HG03558 (cell line): ENCODE results near the gene TPR.

Experiments used
- ATAC-seq: cut with Tn5 transposase; IDR thresholded peaks from one replicate; pipeline ENCODE4 v1.9.1; 2021; ENCODE audit warnings: moderate number of reproducible peaks; ENCODE audit not compliant: unreplicated experiment; ENCODE audit errors: extremely low read depth

The TPR gene

GRCh38 chr1:186330758-186331157 lies 44.3 kb downstream of the TPR start:
- no peak for ATAC-seq

GRCh38 chr1:186327331-186327730 lies 47.7 kb downstream of the TPR start:
- ATAC-seq: no peak

DNA sequence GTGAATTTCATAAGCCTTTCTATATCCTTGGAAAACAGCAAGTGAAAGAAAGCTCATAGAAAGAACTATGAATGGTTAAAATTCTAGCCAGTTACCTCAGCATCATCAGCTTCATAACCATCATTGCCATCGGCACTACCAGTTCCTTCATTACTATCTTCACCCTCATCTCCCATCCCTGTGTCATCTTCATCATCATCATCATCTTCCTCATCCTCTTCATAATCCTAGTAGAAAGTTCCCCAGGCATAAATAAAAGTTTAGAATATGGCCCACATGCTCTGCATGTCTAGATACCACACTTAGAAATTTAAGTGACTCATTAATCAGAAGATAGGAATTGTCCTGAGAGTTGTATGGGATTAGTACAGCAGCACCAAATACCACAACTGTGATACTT lies 49.0 kb downstream of the TPR start:
- ATAC-seq: no peak

DNA sequence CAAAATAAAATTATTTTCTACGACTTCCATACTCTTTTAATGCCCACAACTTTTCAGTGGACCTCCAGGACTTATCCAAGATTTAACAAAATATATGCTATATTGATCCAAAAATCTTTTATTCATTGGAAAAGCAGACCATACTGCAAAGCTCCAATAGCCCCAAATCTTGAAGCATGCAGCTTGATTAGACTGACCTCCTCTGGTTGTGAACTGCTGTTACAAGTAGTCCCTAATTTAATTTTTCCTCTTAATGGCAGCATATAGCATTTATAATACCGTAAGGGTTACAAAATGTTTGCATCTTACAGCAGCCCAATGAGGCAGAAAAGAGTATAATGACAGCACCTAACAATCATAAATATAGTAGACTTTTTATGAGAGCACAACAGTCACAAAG lies 49.8 kb downstream of the TPR start:
- ATAC-seq: no peak

DNA sequence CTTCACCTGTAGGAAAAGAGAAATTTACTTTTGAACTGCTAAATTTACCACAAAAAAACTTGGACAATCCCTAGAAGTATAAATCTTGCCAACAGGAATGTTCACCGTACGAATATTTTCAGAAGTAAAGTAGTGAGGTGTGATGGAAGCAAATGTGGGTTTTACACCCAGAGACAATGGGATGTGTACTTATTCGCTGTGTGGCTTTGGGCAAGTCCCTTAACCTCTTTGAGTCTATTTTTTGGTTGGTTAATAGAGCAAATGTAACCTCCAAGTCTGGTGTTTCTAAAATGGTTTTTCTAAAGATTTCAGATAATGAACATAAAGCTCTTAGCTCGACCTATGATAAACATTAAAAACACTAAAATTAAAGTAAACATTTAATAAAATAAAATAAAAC lies 51.2 kb downstream of the TPR start:
- no peak for ATAC-seq

DNA sequence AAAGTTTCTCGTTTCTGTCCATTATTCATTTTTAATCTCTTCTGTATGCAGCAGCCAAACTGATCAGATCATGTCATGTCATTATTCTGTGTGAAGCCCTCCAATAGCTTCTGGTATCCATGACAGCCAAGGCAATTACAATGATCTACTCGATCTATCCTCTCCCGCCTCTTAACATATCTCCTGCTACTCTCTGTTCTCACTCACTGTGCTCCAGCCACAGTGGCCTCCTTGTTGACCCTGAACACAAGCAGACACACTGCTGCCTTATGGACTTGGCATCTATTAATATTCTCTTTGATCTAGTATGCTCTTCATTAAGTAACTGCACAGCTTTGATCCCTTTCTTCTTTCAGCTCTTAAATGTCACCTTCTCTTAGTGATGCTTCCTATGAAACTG lies 59.5 kb downstream of the TPR start:
- ATAC-seq: no peak

GRCh38 chr1:186311375-186312051 lies 63.5 kb downstream of the TPR start:
- ATAC-seq: no peak

DNA sequence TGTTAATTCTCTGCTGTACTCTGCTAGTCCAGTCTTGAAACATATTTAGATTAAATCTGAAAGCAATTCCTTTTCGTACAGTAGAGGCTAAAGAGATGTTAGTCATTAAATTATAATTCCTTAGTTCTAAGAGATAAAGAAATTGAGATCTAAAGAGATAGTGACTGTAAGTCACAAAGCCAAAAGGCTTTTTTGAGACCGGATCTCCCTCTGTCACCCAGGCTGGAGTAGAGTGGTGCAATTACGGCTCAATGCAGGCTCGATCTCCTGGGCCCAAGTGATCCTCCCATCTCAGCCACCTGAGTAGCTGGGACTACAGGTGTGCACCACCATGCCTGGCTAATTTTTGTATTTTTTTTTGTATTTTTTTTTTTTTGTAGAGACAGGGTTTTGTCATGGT lies 64.7 kb downstream of the TPR start:
- ATAC-seq: no peak

- ATAC-seq: no peak
Observed at GRCh38 chr1:186308264-186309060, 66.6 kb downstream of the TPR start.

- no peak for ATAC-seq
Observed at GRCh38 chr1:186307445-186307844, 67.6 kb downstream of the TPR start.

GRCh38 chr1:186306533-186306932 lies 68.5 kb downstream of the TPR start:
- ATAC-seq: no peak

DNA sequence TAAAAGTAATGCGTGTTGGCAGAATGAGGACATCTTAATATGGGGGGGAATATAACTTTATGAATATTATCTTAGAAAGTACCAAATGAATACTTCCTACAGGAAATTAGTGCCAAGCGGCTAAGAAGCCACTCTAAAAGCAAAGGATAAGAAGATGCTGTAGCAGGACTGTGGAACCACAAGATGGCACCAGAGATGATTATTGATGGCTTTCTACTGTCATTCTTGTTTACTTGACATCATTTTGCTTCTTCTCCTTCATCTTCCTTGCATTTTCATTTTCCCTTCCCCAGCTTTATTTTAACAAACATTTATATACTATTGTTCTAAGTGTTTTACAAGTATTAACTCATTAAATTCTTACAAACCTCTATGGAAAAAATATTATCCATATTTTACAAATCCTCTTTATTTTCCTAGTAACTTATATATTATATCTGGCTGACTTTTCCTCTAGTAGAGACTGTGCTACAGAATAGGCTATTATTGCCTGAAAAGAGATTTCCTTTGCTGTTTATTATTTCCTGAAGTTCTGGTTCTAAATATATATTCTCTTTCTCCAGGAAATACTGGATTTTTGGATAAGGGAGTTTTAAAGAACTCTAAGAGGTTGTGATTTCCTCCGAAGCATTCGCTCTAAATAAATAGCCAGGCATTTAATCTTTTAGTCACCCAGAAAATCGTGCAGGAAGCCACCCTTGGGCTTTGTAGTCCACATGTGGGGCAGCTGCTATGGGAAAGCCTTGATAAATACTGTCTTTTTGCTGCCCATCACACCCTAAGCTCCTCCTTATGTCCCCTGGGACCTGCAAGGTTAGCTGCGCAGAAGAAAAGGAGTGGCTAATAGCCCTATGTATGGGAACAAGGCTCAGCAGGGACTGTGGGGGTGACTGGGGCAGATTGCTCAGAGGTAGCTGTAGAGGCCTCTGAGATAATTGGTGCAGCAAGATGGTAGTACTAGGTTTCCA lies 69.8 kb downstream of the TPR start:
- peak; percentile 47 for ATAC-seq

GRCh38 chr1:186303911-186304310 lies 71.1 kb downstream of the TPR start:
- ATAC-seq: no peak

- ATAC-seq: no peak
Observed at GRCh38 chr1:186302381-186302920, 72.6 kb downstream of the TPR start.

GRCh38 chr1:186301448-186301847 lies 73.6 kb downstream of the TPR start:
- no peak for ATAC-seq

DNA sequence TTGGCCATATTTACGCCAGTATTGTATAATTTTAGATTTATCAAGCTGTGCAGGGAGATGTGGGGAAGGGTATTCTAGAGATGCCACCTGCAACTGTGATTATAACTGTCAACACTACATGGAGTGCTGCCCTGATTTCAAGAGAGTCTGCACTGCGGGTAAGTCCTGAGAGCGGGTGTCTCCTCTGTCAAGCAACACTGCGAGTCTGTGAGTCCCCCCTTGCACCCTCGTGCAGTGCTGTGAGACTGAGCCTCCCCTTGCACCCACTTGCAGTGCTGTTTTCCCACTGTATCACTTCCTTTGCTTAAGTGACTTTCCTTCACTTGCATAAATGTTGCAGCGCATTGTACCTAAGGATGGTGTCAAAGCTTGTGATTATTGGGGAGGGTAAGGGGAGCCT lies 75.0 kb downstream of the TPR start:
- no peak for ATAC-seq

DNA sequence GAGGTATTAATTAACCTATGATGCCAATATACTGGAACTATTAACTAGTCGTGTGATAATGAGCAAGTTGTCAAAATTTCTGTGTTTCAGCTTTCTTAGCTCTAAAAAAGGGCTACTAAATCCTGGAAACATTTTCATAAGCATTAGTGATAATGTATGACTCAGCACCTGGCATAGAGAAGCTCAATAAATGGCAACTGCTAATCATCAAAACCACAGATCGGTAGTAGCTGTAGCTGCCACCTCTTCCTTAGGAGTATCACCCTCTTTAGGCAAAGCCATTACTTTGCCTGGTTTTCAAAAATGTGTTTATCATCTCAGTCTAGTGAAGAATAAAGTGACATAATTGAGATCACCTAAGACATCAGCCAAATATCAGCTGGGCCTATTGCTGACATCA lies 75.5 kb downstream of the TPR start:
- ATAC-seq: no peak

DNA sequence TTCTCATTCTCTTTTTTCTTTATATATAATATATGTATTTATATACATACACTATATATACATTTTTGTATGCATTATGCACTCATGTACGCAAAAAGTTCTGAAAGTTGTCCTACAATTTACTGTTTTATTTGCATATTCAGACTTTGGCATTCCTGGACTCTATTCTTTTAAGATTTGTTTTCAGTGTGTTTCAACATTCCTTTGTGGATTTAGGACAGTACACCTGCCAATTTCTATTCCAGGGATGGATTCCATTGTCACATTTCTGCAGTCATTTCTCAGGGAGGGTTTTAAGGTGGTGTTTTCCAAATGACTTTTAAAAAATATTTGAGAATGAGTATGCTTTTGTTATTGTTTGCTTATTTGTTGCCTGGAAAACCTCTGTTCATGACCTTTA lies 76.2 kb downstream of the TPR start:
- ATAC-seq: no peak

GRCh38 chr1:186297439-186298045 lies 77.5 kb downstream of the TPR start:
- ATAC-seq: no peak

DNA sequence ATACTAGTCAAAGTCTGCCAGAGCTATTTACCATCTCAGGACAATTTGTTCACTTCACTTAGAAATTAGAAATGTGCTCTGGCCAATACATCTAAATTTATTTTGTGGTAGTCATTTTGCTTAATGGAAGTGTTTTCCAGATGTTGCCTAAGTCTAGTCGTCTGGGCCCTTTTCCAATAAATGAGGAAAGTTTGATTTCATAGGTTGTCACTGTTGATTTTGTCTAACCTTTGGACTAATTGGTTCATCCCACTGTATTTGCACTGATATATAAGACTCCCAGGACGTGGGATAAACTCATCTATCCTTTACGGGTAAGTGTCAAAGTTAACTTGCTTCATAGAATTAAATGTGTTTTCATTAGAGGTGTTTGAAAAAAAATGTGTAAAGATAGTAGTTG lies 79.1 kb downstream of the TPR start, which contains the start of gene PRG4:
TSS of gene PRG4 (plus strand) at position 300 of the 400 bp plus-strand sequence.
- ATAC-seq: no peak
